ENCODE data around the gene GRM7. TPM values are rescaled to one million over a fixed set of nuclear protein-coding genes. Genes with fewer than 3 reads are reported as not detected.

The GRM7 gene
- total RNA-seq, 6 donors from 2014 or later: 0.46 to 8.6 TPM; not detected in 4

GRCh38 chr3:7789324-7789723 lies 928.4 kb downstream of the GRM7 start:
- H3K36me3 ChIP-seq: no peaks in the 10 kb centered on the region
- no peak overlapping the region for H3K27ac ChIP-seq
- DNase-seq: no peak
- WGBS, 2 donors: 77 to 81% methylated on average over 7 of the region's 7 CpGs
- ATAC-seq (ENCODE audit: low FRiP score in 2 of 2): no peak
- H3K4me3 ChIP-seq: no peak overlapping the region
- no peaks in the 10 kb centered on the region for H3K9me3 ChIP-seq
- TF ChIP-seq EP300 (IDR thresholded peaks at IDR 0.05) (no peak), POLR2AphosphoS5 (IDR thresholded peaks at IDR 0.05) (no peak), POLR2A (IDR thresholded peaks at IDR 0.05) (no peak)
- TF ChIP-seq, protein P1, sequence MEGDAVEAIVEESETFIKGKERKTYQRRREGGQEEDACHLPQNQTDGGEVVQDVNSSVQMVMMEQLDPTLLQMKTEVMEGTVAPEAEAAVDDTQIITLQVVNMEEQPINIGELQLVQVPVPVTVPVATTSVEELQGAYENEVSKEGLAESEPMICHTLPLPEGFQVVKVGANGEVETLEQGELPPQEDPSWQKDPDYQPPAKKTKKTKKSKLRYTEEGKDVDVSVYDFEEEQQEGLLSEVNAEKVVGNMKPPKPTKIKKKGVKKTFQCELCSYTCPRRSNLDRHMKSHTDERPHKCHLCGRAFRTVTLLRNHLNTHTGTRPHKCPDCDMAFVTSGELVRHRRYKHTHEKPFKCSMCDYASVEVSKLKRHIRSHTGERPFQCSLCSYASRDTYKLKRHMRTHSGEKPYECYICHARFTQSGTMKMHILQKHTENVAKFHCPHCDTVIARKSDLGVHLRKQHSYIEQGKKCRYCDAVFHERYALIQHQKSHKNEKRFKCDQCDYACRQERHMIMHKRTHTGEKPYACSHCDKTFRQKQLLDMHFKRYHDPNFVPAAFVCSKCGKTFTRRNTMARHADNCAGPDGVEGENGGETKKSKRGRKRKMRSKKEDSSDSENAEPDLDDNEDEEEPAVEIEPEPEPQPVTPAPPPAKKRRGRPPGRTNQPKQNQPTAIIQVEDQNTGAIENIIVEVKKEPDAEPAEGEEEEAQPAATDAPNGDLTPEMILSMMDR (IDR thresholded peaks at IDR 0.05): no peak
- no peaks in the 10 kb centered on the region for H3K27me3 ChIP-seq
- no peaks in the 10 kb centered on the region for H3K4me1 ChIP-seq

DNA sequence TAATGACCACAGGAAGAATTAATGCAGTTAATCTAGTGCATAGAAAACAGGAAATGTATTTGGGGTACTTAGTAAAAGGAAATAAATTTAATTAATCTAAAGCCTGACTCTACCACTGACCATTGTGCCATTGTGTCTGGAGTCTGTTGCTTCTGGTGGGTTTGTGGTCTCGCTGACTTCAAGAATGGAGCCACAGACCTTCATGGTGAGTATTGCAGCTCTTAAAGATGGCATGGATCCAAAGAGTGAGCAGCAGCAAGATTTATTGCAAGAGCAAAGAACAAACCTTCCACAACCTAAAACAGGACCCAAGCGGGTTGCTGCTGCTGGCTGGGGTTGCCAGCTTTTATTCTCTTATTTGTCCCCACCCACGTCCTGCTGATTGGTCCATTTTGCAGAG lies 929.2 kb downstream of the GRM7 start:
- ATAC-seq (ENCODE audit: low FRiP score in 2 of 2): no peak
- 60 to 63% methylated on average over 3 of the region's 3 CpGs for WGBS, 2 donors
- no peak for TF ChIP-seq POLR2AphosphoS5 (IDR thresholded peaks at IDR 0.05)
- TF ChIP-seq, protein P1 (IDR thresholded peaks at IDR 0.05): no peak
- TF ChIP-seq POLR2A (IDR thresholded peaks at IDR 0.05): no peak
- Histone ChIP-seq H3K4me3 (no peak overlapping the region), H3K36me3 (no peaks in the 10 kb centered on the region), H3K27me3 (no peaks in the 10 kb centered on the region), H3K27ac (no peak overlapping the region), H3K9me3 (no peaks in the 10 kb centered on the region), H3K4me1 (no peaks in the 10 kb centered on the region)
- DNase-seq: no peak
